Measurements from ENCODE around the gene GJC1.

DNA sequence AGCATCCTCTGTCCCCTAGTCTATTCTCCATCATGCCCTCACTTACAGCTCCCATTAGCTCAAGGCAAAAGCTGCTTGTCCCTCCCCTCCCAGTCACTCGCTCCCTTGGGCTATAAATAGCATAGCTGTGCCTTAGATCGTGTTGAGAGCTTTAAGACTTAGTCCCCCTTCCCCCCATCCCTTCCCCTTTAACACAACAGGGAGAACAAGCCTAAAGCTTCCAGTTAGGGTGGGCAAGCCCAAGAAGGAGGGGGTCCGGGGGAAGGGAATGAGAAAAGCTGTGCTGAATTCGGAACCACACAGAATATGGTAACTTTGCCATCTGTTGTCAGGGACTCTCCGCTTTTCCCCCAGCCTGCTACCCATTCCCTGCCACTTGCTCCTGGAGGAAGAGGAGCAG, 12.7 kb upstream of the GJC1 start:
- TF ChIP-seq, protein P1, sequence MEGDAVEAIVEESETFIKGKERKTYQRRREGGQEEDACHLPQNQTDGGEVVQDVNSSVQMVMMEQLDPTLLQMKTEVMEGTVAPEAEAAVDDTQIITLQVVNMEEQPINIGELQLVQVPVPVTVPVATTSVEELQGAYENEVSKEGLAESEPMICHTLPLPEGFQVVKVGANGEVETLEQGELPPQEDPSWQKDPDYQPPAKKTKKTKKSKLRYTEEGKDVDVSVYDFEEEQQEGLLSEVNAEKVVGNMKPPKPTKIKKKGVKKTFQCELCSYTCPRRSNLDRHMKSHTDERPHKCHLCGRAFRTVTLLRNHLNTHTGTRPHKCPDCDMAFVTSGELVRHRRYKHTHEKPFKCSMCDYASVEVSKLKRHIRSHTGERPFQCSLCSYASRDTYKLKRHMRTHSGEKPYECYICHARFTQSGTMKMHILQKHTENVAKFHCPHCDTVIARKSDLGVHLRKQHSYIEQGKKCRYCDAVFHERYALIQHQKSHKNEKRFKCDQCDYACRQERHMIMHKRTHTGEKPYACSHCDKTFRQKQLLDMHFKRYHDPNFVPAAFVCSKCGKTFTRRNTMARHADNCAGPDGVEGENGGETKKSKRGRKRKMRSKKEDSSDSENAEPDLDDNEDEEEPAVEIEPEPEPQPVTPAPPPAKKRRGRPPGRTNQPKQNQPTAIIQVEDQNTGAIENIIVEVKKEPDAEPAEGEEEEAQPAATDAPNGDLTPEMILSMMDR (IDR thresholded peaks at IDR 0.05; ENCODE audit: low read depth, low read length): no peak
- no peak for TF ChIP-seq EZH2phosphoT487 (IDR thresholded peaks at IDR 0.05; ENCODE audit: low read depth)

All from OCI-LY3 (cell line).